Ovary (tissue), 9 donors: ENCODE results near the gene CCDC78. TPM values are rescaled to one million over a fixed set of nuclear protein-coding genes. Genes with fewer than 3 reads are reported as not detected.

Source experiments
- DNase-seq, 5 donors: peaks; one replicate each; pipeline ENCODE4 v3.0.0-alpha.2; 2019 to 2020
- H3K27ac ChIP-seq, 2 donors: fragments of 200-600 bp; one replicate each; pipeline versions ENCODE4 v1.5.1 to v1.8.0; 2019 to 2022
- H3K27me3 ChIP-seq: fragments of 200-600 bp; one replicate; pipeline ENCODE4 v1.8.0; 2022
- H3K36me3 ChIP-seq: fragments of 200-600 bp; sonication (generic); one replicate; pipeline ENCODE4 v1.5.1; 2019
- H3K4me1 ChIP-seq: one replicate; pipeline ENCODE4 v1.8.1; 2013; ENCODE audit warnings: mild to moderate bottlenecking, moderate library complexity; ENCODE audit not compliant: insufficient read depth
- H3K4me3 ChIP-seq: fragments of 200-600 bp; sonication (generic); one replicate; pipeline ENCODE4 v1.5.1; 2017
- H3K9me3 ChIP-seq, 2 donors: fragments of 200-600 bp in 1 of 2; sonication (generic) in 1 of 2; one replicate each; pipeline versions ENCODE4 v1.5.1 to v1.8.1; 2013 to 2019; ENCODE audit warnings: mild to moderate bottlenecking in 1 of 2, moderate library complexity in 1 of 2
- CTCF ChIP-seq, 3 donors: fragments of 450-650 bp in 2 of 3; fragments of 200-600 bp in 1 of 3; IDR thresholded peaks; one replicate each; pipeline versions ENCODE4 v1.5.1 to v1.8.0; 2016 to 2022; ENCODE audit warnings: antibody characterized with exemption in 3 of 3, mild to moderate bottlenecking in 1 of 3
- EP300 ChIP-seq: sonication (generic); formaldehyde crosslinking; IDR thresholded peaks from one replicate; pipeline ENCODE4 v1.6.1; 2017; ENCODE audit warnings: antibody characterized with exemption
- POLR2A ChIP-seq: fragments of 450-650 bp; IDR thresholded peaks from one replicate; pipeline ENCODE4 v1.6.1; 2017; ENCODE audit warnings: antibody characterized with exemption, mild to moderate bottlenecking, moderate library complexity
- WGBS, 3 donors: extraction: QIAGEN DNeasy Blood & Tissue Kit in 1 of 3; methylation state at CpG; one replicate each; pipeline versions ENCODE4 v1.1.5 to v1.1.7; 2013 to 2017; 5-methylcytosine and 5-hydroxymethylcytosine counted together
- intact Hi-C, 4 donors: fragments of 100-400 bp; cut with DNase I; formaldehyde crosslinking; loops; one replicate each; pipeline versions ENCODE4 v1.11.0 to v1.15.1; 2022 to 2023
- polyA plus RNA-seq, 2 donors: library from polyadenylated mRNA; stranded (reverse); fragments of 200-250 nt in 1 of 2; fragments of 350-450 nt in 1 of 2; fragmentation: Illumina TruSeq in 1 of 2; extraction: RNeasy Lipid Tissue Mini Kit (QIAGEN cat#74804) in 1 of 2; gene quantifications; one replicate each; pipeline ENCODE4 v1.2.3, GENCODE V29; 2013 to 2014
- total RNA-seq, 7 donors: library from RNA; depleted of rRNA in 2 of 7; stranded (reverse); fragments of >200 nt in 2 of 7; fragmentation: NEBNext Ultra II Directional in 3 of 7; extraction: Animal tissue kit (Norgen Biotek cat#: 25700) in 3 of 7; gene quantifications; one replicate each; pipeline versions ENCODE4 v1.1.0 to v1.2.4, GENCODE V29; 2016 to 2023
- donor health status: DM: no; HTN: no; CAD: no; lungs with moderate emphysema.
- donor health status: DM: no; HTN: no; CAD: no.
- donor health status: Bipolar disorder and iron deficiency.
- donor health status: DM: yes; HTN: yes; CAD: no.
- donor health status: DM: no; HTN: no; CAD: no.
- donor health status: DM: yes; HTN: yes; CAD: no.

CCDC78 gene
- total and polyA plus RNA-seq, 9 donors = 0.40 to 44.3 (median 4.6) TPM; not detected in 2

GRCh38 chr16:678858-679813 is 47.1 kb downstream of the CCDC78 start:
- Histone ChIP-seq H3K27me3 (no peaks in the 10 kb centered on the region), H3K9me3 (no peaks in the 10 kb centered on the region), H3K27ac (peak overlapping the region; percentile 67 to 78), H3K4me3 (peak overlapping the region; percentile 51), H3K4me1 (peaks cover 25% of the 10 kb centered on the region), H3K36me3 (no peaks in the 10 kb centered on the region)
- intact Hi-C loops = no loop called here
- 19 to 32% (median 30%) methylated on average over 29 to 52 of the region's 52 CpGs for WGBS, 3 donors
- DNase-seq = peak; percentile 71 to 83 (median 82)
- TF ChIP-seq POLR2A (no peak), EP300 (no peak), CTCF (IDR thresholded peaks at IDR 0.05) (no peak)

- intact Hi-C loops = no loop called here
- Histone ChIP-seq H3K27ac (no peak overlapping the region), H3K4me3 (no peak overlapping the region), H3K9me3 (no peaks in the 10 kb centered on the region), H3K4me1 (peaks cover 20% of the 10 kb centered on the region), H3K27me3 (no peaks in the 10 kb centered on the region), H3K36me3 (no peaks in the 10 kb centered on the region)
- TF ChIP-seq POLR2A = no peak
- no peak for TF ChIP-seq CTCF (IDR thresholded peaks at IDR 0.05)
- no peak for TF ChIP-seq EP300
- WGBS, 3 donors = 62 to 72% (median 70%) methylated on average over 21 of the region's 21 CpGs
- peak in 3 of 5 donors; percentile 40 to 63 (median 57) for DNase-seq
These were observed 47.9 kb downstream of the CCDC78 start for GRCh38 chr16:678209-678857.

- Histone ChIP-seq H3K9me3 (no peaks in the 10 kb centered on the region), H3K4me1 (peaks cover 16% of the 10 kb centered on the region), H3K4me3 (no peak overlapping the region), H3K36me3 (no peaks in the 10 kb centered on the region), H3K27ac (no peak overlapping the region), H3K27me3 (no peaks in the 10 kb centered on the region)
- TF ChIP-seq POLR2A = no peak
- TF ChIP-seq EP300 = no peak
- TF ChIP-seq CTCF (IDR thresholded peaks at IDR 0.05) = no peak
- peak in 2 of 5 donors; percentile 29 to 50 for DNase-seq
- WGBS, 3 donors = 50 to 69% (median 63%) methylated on average over 39 to 57 of the region's 57 CpGs
- intact Hi-C loops = no loop called here
These were observed 48.7 kb downstream of the CCDC78 start for GRCh38 chr16:677316-678190.

GRCh38 chr16:676913-677312 is 49.3 kb downstream of the CCDC78 start:
- WGBS, 3 donors = 65 to 83% (median 80%) methylated on average over 22 to 23 of the region's 23 CpGs
- peaks cover 16% of the 10 kb centered on the region for H3K4me1 ChIP-seq
- H3K27ac ChIP-seq = no peak overlapping the region

More at GRCh38 chr16:676913-677312, 49.3 kb downstream of the CCDC78 start:
- Histone ChIP-seq H3K4me3 (no peak overlapping the region), H3K27me3 (no peaks in the 10 kb centered on the region), H3K9me3 (no peaks in the 10 kb centered on the region), H3K36me3 (no peaks in the 10 kb centered on the region)
- intact Hi-C loops = no loop called here
- no peak for TF ChIP-seq POLR2A
- DNase-seq = peak in 2 of 5 donors; percentile 36 to 52
